Stimulated activated CD8-positive, alpha-beta memory T cell treated with anti-CD3 and anti-CD28 coated beads, Interleukin-2, amount 100 ng/mL, for 1 hour (primary cell): ENCODE measurements around the gene PSMD1.
"Not testable (repeated sequence)": the region's sequence is repeated elsewhere in the genome, so short reads cannot be mapped to it uniquely, and the experiment has no call there.

Source experiments
- DNase-seq, 2 donors: peaks; one replicate each; pipeline ENCODE4 v3.0.0-alpha.2; 2020; ENCODE audit warnings: low read depth in 2 of 2

The PSMD1 gene

DNA sequence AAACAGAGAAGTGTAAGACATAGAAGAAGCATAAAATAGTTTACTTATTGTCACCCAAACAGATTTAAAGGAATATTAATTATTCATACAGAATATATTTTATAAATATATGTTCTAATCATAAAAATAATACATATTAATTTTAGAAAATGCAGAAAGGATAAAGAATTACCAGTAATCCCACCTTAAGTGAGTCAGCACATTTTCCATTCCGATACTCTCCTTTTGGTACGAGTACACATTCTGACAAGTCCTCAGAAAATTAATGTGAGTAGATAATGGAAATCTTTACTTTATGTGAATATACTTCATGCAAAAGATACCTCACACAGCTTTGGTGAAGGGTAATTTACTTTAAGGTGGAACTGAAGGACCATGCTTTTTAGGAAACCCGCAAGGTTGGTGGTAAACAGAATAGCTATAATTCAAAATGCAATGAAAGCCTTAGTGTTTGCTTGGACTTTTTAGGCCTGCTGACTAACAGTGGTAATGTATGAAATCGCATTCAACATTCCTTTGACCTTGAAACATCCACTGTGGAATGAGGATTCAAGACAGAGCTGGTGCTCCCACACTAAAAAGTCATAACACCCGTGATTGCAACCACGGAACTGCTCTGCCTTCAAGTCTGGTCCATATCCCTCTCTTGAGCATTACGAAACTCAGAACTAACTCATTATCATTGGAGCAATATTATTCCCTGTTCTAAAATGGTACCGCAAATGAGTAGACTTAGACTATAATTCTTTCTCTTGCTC is 96.3 kb downstream of the PSMD1 start:
- DNase-seq = no peak

DNA sequence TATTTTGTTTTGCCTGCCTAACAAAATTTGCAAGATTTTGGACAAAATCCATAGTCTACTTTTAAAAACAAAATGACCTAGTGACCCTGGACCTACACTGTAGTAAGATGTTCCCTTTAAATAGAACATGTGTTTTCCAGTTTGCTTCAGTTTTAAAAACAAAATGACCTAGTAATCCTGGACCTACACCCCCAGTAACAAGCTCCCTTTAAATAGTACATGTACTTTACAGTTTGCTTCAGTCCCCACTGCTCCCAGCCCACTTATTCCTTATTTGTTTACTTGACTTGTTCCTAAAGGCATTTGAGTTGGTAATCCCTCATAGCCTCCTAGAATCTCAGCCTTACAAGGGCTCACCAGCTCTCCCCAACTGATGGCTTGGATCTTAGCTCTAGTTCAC is 102.6 kb downstream of the PSMD1 start:
- no peak for DNase-seq

DNA sequence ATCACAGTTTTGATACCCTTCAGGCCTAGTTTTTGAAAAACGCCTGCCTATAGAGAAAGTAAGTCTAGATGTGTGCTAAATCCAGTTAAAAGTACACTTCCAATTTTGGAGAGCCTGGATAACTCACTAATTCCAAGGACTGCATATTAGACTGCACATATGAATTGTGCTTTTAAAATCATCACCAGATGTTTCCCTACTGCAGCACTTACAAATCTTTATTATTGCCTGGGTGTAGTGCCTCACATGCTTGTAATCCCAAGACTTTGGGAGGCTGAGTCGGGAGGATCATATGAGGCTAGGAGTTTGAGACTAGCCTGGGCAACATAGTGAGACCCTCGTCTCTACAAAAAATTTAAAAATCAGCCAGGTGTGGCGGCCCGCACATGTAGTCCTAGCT is 104.0 kb downstream of the PSMD1 start:
- no peak for DNase-seq

DNA sequence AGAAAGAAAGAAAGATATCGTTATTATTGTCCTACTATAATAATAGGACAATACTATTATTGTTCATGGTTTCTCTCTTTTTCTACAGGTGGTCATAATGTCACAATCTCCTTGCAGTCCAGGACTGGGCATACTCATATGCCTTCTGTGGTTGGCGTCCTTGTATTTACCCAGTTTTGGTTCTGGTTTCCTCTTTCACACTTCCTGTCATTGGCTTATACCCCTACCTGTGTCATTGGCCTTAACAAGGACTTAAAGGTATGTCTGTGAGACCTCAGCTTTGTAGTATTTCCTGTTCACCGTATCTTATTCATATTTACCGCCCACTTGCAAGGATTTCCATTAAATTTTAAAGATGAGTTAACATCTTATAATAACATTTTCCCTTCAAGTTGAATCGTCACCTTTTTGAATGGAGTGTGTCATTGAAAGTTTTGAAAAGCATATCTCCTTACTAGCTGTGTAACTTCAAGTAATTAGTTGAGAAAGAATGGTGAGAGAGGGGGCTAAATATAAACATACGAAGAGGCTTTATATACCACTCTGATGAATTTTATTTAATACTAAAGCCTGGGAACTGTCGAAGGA is 104.7 kb downstream of the PSMD1 start:
- DNase-seq = no peak

DNA sequence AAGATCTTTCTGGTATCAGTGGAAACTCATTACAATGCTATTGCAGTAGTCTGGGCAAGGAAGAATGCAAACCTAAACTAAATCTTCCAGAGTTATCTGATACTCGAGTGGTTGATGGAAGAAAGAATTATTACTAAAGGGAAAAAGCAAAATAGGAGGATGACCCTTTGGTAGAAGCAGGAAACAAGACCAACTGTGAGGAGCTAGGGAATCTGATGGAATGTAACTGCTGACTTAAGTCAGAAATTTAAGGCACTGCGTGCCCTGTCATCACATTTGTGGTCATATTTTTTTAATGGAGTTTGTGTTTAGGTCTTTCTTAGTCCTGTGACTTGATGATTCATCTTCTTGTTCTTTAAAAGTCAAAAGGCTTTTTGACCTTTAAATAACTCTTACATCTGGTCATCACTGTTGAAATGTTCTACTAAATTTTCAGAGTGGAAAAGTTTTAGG is 105.2 kb downstream of the PSMD1 start:
- no peak for DNase-seq

DNA sequence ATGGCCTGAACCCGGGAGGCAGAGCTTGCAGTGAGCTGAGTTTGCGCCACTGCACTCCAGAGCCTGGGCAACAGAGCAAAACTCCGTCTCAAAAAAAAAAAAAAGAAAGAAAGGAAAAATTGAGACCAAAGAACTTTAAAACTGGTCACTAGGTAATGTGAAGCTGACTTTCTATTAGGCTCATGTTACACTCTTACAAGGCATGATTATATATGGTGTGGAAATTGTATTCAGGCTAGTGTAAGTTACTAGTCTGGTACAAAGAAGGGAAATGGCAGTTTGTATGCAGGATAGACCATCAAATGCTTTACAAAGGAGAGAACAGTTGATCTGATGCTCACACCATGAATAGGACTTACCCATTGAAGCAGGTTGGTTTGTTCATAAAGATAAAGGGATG is 106.3 kb downstream of the PSMD1 start:
- no peak for DNase-seq

DNA sequence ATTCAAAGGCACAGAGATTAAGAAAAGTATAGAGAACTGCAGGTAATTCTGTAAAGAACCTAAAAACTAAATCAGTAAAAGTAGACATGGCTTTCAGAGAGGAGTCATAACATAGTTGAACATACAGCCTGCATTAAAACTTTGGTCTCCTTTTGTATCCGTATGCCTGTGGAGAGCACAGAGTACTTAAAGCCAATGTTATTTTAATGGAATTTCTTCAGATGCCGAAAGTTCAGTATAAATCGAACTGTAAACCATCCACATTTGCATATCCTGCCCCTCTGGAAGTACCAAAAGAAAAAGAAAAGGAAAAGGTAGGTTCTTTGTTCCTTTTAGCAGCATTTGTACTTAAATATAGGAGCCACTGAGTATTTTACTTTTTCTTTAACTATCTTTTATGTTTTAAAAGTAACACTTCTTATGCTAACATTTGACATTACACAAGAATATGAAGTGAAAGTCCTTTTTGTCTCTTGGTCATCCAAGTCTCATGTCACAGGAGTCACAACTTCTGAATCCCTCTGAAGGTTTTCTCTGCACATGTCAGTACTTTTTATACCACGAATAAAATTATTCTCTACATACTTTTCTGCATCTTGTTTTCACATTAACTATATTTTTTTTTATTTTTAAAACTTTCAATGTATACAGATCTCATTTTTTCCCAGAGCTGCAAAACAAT is 106.9 kb downstream of the PSMD1 start:
- DNase-seq = no peak

DNA sequence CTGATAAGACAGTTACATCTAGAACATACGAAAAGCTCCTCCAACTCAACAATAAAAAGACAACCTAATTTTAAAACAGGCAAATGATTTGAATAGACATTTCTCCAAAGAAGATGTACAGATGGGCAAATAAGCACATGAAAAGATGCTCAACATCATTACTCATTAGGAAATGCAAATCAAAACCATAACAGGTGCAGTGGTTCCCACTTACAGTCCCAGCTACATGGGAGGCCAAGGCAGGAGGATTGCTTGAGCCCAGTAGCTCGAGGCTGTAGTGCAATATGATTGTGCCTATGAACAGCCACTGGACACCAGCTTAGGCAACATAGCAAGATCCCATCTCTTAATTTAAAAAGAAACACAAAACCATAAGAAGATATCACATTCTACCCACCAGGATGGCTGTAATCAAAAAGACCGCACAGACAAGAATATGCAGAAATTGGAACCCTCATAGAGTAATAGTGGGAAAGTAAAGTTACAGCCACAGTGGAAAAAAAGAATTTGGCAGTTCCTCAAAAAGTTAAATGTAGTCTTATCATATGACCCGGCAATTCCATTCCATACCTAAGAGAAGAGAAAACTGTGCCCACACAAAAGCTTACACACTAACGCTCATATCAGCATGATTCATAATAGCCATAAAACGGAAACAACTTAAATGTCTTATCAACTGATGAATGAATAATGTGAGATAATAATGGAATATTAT is 111.2 kb downstream of the PSMD1 start:
- no peak for DNase-seq

DNA sequence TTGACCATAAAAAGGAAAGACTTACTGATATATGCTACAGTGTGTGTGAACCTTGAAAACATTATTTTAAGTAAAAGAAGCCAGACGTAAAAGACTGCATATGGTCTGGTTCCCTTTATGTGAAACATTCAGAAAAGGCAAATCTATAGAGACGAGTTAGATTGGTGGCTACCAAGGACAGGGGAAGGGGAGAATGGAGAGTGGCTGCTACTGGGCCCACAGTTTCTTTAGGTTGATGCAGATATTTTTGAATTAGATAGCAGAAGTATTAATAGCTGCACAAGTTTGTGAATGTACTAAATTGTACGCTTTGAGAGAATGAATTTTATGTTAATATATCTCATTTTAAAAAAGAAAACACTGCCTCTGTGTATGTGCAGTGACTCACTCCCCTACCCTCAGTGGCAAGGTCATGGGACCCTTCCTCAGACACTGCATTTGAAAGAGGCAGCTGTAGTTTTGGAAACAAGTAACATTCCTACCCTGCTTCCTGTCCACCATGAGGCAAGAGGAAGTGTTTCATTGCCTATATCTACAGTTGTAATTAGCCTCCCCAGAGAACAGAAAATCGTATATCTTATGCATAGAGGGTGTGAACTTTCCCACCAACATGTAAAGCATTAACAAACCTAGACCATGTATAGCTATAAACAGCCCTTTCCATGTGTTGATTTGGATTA is 111.9 kb downstream of the PSMD1 start:
- no peak for DNase-seq

DNA sequence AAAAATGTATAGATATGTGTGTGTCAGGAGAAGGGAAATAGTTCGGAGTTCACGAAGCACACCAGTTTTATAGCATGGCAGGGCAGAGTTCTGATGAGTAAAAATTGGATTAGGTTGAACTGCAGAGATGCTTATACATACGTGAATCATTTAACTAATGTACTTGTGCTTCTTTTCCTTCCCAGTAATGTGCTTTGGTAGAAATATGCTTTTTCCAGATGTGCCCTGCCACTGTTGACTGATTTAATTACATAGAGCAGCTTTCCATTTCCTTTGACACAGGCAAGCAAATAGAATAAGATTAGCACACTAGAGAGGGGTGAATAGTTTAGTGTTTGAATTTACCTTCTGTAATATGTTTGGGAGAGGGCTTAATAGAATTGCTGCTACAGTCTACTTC is 112.8 kb downstream of the PSMD1 start:
- DNase-seq = no peak

DNA sequence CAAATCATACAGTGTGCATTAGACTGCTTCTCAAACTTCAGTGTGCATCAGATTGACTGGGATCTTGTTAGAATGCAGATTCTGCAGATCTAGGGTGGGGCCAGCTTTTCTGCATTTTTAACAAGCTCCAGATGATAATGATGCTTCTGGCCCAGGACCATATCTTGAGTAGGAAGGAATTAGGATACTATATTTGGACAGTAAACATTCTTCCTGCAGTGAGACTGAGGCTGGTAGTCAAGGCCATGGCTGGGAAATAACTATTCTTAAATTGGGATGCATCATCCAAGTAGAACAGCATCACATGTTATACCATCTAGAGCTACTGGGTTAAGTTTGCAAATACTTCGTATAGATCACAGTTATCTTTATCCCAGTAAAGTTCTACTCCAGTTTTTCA is 113.4 kb downstream of the PSMD1 start:
- no peak for DNase-seq

DNA sequence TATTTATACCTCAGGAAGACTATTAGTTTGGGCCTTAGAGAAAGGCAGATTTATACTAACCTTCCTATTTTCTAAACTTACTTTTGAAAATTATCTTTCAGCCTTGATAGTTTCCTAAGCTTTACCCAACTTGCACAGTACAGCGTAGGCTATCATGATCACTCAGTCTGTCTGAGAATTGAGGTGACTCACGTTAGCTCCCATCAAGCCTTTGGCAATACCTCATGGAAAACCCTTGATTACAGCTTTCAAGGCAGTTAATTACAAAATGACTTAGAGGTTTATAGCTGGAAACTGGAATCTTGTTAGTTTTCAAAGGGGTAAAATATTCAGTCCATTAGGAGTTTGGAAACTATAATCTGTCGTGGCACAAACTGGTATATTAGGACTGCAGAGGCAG is 115.4 kb downstream of the PSMD1 start:
- DNase-seq = no peak

DNA sequence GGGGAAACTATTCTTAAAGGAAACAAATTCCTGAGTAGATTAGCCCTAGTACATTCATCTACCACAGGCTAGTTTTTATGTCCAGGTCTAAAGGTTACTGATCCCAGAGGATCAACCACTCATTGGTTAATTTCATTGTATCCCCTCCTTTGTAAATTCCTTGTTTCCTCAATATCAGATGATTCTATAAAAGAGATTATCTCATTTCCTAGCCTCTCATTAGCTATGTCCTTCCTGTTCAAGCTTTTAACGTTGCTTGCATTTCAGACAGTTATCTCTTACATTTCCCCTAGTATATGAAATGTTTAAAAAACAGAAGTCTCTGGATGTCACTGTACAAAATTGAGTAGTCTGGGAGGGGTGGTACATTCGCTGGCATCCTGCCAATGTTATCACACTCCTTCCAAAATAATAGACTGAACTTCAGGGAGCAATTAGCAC is 117.6 kb downstream of the PSMD1 start:
- no peak for DNase-seq

DNA sequence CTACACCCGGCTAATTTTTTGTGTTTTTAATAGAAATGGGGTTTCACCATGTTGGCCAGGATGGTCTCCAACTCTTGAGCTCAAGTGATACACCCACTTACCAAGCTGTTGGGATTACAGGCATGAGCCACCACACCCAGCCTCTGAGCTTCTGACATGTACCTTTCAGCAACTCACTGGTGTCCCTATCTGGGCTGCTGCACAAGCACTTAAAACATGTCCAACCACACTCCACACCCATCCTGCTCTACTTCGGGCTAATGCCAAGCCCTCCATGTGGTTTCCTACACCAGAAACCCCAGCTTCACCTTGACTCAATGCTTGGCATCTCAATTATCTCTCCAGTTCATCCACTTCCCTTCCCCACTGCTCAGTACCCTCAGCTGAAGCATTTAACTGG is 119.4 kb downstream of the PSMD1 start:
- DNase-seq = no peak

DNA sequence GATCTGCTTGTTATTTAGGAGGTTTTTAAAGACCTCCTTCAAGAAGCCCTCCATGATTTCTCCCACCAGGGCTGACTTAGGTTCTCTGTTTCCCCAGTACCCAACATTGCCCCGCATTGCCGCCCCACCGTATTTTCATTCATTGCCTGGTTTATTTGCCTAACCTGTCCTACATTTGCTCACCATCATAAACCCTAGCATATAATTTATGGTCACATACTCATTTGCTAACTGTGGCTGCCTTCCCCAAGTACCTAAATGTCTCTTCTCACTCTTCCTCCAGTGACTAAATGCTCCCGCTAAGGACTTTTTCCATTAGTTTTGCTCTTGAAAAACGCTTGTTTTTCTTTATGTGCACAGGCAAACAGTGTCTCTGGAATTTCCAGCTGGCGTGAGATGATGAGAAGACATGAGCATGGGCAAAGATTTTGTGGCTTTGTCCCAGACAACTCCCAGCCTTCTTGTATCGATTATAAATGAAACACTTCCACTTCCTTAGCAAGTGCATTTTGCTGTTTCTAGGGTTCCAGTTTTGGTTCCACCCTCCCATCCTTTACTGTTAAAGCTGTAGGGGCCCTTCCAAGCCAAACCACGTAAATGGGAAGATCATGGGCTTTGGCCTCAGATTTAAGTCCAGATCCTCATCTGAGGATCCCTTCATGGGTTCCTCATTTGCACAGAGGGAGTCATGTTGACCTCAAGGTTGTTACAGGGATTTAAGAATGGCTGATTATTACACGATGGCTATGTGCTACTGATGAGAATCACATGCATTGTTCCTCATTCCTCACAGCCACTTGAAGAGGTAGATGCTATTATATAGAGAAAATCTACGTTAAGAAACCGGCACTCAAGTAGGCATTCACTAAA is 120.7 kb downstream of the PSMD1 start:
- no peak for DNase-seq

DNA sequence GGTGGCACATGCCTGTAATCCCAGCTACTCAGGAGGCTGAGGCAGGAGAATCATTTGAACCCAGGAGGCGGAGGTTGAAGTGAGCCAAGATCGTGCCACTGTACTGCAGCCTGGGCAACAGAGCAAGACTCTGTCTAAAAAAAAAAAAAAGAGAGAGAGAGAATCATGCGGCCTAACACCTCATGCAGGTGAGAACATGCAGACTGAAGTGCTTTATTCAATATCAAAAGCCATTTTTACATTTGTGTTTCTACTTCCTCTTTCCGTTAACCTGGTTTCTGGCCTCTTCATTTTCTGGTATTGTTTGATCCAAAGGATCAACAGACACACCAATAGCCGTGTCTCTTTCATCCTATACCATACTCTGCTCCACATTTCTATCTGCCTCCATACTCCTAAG is 122.1 kb downstream of the PSMD1 start:
- not testable (repeated sequence) for DNase-seq

DNA sequence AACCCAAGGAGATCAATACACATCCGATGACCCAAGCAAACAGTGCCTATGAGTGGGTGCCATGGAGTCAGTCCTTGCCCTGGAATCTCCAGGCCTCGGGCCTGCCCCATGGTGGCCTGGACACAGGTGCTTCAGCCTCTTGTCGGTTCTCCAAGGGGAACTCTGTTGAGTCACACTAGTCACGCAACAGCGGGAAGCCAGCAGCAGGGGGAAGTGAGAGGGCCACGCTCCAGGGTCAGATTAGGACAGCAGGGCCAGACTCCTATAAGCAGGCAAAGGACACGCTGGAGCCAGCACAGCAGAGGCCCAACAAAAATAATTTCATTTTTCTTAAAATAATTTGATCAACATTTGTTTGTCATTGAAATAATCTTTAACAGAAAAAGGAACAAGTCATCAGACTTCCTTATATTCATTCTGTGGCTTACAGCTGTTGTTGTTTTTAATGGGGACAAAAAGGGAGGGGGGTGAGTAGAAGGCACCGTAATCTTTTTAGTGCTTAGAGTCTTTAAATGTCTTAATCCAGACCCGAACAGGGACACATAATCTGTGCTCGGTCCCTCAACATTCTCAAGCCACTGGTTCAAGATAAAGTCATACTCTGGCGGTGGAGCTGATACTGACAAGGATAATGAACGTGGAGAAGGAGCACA is 125.3 kb downstream of the PSMD1 start:
- DNase-seq = no peak

DNA sequence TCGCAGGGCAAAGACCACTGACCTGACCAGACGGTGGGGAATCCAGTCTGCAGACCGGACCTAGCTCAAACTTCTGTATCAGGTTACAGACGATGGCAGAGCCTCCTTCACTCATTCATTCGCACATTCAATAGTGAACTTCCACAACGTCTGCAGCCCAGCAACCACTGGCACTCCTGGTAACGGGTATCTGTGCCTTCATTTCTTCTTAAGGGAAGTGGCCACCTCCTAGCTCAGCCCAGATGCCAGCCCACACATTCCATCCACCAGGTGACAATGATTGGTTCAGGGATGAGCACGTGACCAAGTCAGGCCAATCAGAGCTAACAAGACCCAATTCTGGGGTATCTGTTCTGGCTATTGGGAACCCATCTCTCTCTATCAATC is 125.8 kb downstream of the PSMD1 start:
- DNase-seq = no peak

DNA sequence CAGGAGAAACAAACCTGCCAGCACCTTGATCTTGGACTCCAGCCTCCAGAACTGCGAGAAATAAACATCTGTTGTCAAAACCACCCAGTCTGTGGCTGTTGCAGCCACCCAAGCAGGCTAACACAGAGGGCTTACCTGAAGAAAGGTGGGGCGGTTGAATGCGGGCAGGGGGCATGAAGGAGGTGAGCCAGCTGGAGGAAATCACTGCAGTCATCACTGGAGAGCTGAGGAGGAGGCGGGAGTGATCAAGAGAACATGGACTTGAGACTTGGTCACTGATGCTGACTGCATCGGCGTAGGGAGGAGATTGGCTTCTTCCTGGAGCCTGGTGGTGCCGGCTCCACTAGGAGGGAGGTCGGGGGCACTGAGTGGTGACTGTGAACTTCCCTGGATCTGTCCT is 127.2 kb downstream of the PSMD1 start:
- DNase-seq = no peak

DNA sequence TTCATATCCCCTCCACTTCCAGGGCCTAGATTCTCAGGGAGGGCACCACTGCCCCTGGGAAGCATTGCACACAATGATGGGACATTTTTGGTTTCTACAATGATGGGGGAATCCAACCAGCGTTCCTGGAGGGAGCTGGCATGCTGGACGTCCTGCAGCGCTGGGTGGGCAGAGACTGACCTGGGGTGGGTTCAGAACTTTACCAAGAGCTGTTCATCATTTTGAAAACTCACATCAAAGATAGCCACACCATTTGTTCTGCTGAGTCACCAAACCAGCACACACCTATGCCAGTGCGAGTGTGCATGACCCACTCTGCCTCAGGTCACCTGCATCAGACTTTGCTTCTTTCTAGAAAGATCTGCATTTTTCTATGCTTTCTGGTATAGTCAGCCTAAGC is 127.7 kb downstream of the PSMD1 start:
- no peak for DNase-seq
